H9 (cell line): ENCODE measurements around the gene CEMIP2. TPM values are rescaled to one million over a fixed set of nuclear protein-coding genes. Genes with fewer than 3 reads are reported as not detected.

Experiments
- DNase-seq: peaks from one replicate; pipeline ENCODE4 v3.0.0-alpha.2; 2017
- H2AFZ ChIP-seq: one replicate; pipeline ENCODE4 v1.6.1; 2013; ENCODE audit warnings: mild to moderate bottlenecking, low read length, control low read depth, moderate library complexity
- H2AK5ac ChIP-seq: 2 replicates; pipeline ENCODE4 v1.6.1; 2013; ENCODE audit warnings: low read length, control low read depth, mixed read lengths; ENCODE audit not compliant: insufficient read length
- H2BK120ac ChIP-seq: one replicate; pipeline ENCODE4 v1.6.1; 2013; ENCODE audit warnings: low read depth, mild to moderate bottlenecking, low read length, control low read depth, inconsistent platforms; ENCODE audit not compliant: poor library complexity, severe bottlenecking
- H2BK12ac ChIP-seq: 2 replicates; pipeline ENCODE4 v1.6.1; 2013; ENCODE audit warnings: low read length, control low read depth, mixed read lengths, low read depth; ENCODE audit not compliant: insufficient read length
- H2BK15ac ChIP-seq: 2 replicates; pipeline ENCODE4 v1.6.1; 2013; ENCODE audit warnings: low read depth, low read length, control low read depth
- H2BK20ac ChIP-seq: one replicate; pipeline ENCODE4 v1.6.1; 2013; ENCODE audit warnings: low read depth, mild to moderate bottlenecking, low read length, control low read depth, inconsistent platforms; ENCODE audit not compliant: poor library complexity, severe bottlenecking
- H2BK5ac ChIP-seq: 2 replicates; pipeline ENCODE4 v1.6.1; 2013; ENCODE audit warnings: low read length, control low read depth, mixed read lengths; ENCODE audit not compliant: insufficient read length
- H3K14ac ChIP-seq: 2 replicates; pipeline ENCODE4 v1.6.1; 2013; ENCODE audit warnings: low read length, control low read depth; ENCODE audit not compliant: insufficient read depth
- H3K18ac ChIP-seq: 2 replicates; pipeline ENCODE4 v1.6.1; 2013; ENCODE audit warnings: low read depth, mild to moderate bottlenecking, mixed read lengths, low read length, control low read depth; ENCODE audit not compliant: insufficient read length
- H3K23ac ChIP-seq: 2 replicates; pipeline ENCODE4 v1.6.1; 2013; ENCODE audit warnings: low read length, control low read depth, mixed read lengths, low read depth; ENCODE audit not compliant: insufficient read length
- H3K23me2 ChIP-seq: 2 replicates; pipeline ENCODE4 v1.6.1; 2013; ENCODE audit warnings: low read depth, mild to moderate bottlenecking, mixed read lengths, low read length, control low read depth; ENCODE audit not compliant: insufficient read length, poor library complexity, severe bottlenecking
- H3K27ac ChIP-seq: 2 replicates; pipeline ENCODE4 v1.5.1; 2013; ENCODE audit warnings: low read length, control low read depth, mixed read lengths, low read depth; ENCODE audit not compliant: insufficient read length
- H3K27me3 ChIP-seq: 2 replicates; pipeline ENCODE4 v1.6.1; 2013; ENCODE audit warnings: low read length, control low read depth, inconsistent platforms; ENCODE audit not compliant: insufficient read depth
- H3K4ac ChIP-seq: 2 replicates; pipeline ENCODE4 v1.6.1; 2013; ENCODE audit warnings: low read depth, mild to moderate bottlenecking, control low read depth, inconsistent platforms, low read length, moderate library complexity
- H3K4me1 ChIP-seq: 2 replicates; pipeline ENCODE4 v1.6.1; 2013; ENCODE audit warnings: low read length, control low read depth, inconsistent platforms; ENCODE audit not compliant: insufficient read depth
- H3K4me2 ChIP-seq: 2 replicates; pipeline ENCODE4 v1.6.1; 2013; ENCODE audit warnings: low read length, control low read depth, mixed read lengths; ENCODE audit not compliant: insufficient read length, insufficient read depth
- H3K56ac ChIP-seq: 2 replicates; pipeline ENCODE4 v1.6.1; 2013; ENCODE audit warnings: low read depth, mild to moderate bottlenecking, mixed read lengths, low read length, control low read depth; ENCODE audit not compliant: insufficient read length
- H3K79me1 ChIP-seq: 2 replicates; pipeline ENCODE4 v1.6.1; 2013; ENCODE audit warnings: low read depth, mild to moderate bottlenecking, moderate library complexity, low read length, control low read depth, inconsistent platforms; ENCODE audit not compliant: insufficient read depth, poor library complexity, severe bottlenecking
- H3K79me2 ChIP-seq: 2 replicates; pipeline ENCODE4 v1.6.1; 2013; ENCODE audit warnings: low read length, control low read depth, inconsistent platforms; ENCODE audit not compliant: insufficient read depth
- H3K9ac ChIP-seq: 2 replicates; pipeline ENCODE4 v1.6.1; 2013; ENCODE audit warnings: low read length, control low read depth, mixed read lengths; ENCODE audit not compliant: insufficient read length; ENCODE audit errors: extremely low read depth
- H3K9me3 ChIP-seq: one replicate; pipeline ENCODE4 v1.6.1; 2013; ENCODE audit warnings: low read depth, low read length, inconsistent platforms; ENCODE audit not compliant: control insufficient read depth
- H3T11ph ChIP-seq: one replicate; pipeline ENCODE4 v1.6.1; 2013; ENCODE audit warnings: mild to moderate bottlenecking, low read length, control low read depth, inconsistent platforms
- H4K20me1 ChIP-seq: one replicate; pipeline ENCODE4 v1.6.1; 2013; ENCODE audit not compliant: control insufficient read depth, insufficient read length, insufficient read depth
- H4K5ac ChIP-seq: 2 replicates; pipeline ENCODE4 v1.6.1; 2013; ENCODE audit warnings: low read depth, mild to moderate bottlenecking, mixed read lengths, low read length, control low read depth; ENCODE audit not compliant: insufficient read length
- H4K8ac ChIP-seq: replicated peaks from 2 replicates; pipeline ENCODE4 v1.6.1; 2013; ENCODE audit warnings: low read length, control low read depth, mixed read lengths, low read depth; ENCODE audit not compliant: insufficient read length
- H4K91ac ChIP-seq: 2 replicates; pipeline ENCODE4 v1.6.1; 2013; ENCODE audit warnings: low read depth, mild to moderate bottlenecking, moderate library complexity, mixed read lengths, low read length, control low read depth; ENCODE audit not compliant: insufficient read length
- H3K27ac Mint-ChIP-seq, 3 experiments: 2 replicates in 2 of 3; 3 replicates in 1 of 3; pipeline ENCODE4 v1.8.0; 2020 to 2021; ENCODE audit warnings: mixed read lengths in 3 of 3, mild to moderate bottlenecking in 1 of 3, moderate library complexity in 1 of 3
- H3K27me3 Mint-ChIP-seq: 2 replicates; pipeline ENCODE4 v1.8.0; 2021; ENCODE audit warnings: low read depth, mild to moderate bottlenecking, moderate library complexity, mixed read lengths
- H3K36me3 Mint-ChIP-seq, 3 experiments: 2 replicates in 2 of 3; 3 replicates in 1 of 3; pipeline ENCODE4 v1.8.0; 2020 to 2021; ENCODE audit warnings: low read depth in 3 of 3, mixed read lengths in 3 of 3; ENCODE audit not compliant: insufficient read depth in 1 of 3
- H3K4me1 Mint-ChIP-seq, 2 experiments: 2 replicates each; pipeline ENCODE4 v1.8.0; 2020; ENCODE audit warnings: mixed read lengths in 2 of 2
- H3K4me3 Mint-ChIP-seq, 2 experiments: 2 replicates in 1 of 2; 3 replicates in 1 of 2; pipeline ENCODE4 v1.8.0; 2020 to 2021; ENCODE audit warnings: mild to moderate bottlenecking in 2 of 2, mixed read lengths in 2 of 2, moderate library complexity in 1 of 2
- H3K9me3 Mint-ChIP-seq, 2 experiments: 2 replicates in 1 of 2; 3 replicates in 1 of 2; pipeline ENCODE4 v1.8.0; 2020; ENCODE audit warnings: mild to moderate bottlenecking in 2 of 2, mixed read lengths in 2 of 2, moderate library complexity in 1 of 2
- WGBS: extraction: QIAGEN DNeasy Blood & Tissue Kit; methylation state at CpG from one replicate; pipeline ENCODE4 v1.1.7; 2013; ENCODE audit warnings: missing lambda C conversion rate, low lambda C conversion rate, mixed read lengths; ENCODE audit not compliant: insufficient read length; ENCODE audit errors: extremely low coverage; 5-methylcytosine and 5-hydroxymethylcytosine counted together
- total RNA-seq: library from RNA; stranded (reverse); gene quantifications from 2 replicates; pipeline ENCODE4 v1.2.1, GENCODE V29; 2021
- TF ChIP-seq, protein P1 (sequence below): fragments of 200-600 bp; sonication (generic); conservative IDR thresholded peaks from 3 replicates; pipeline ENCODE4 v1.8.0; 2021; ENCODE audit warnings: antibody characterized with exemption, mild to moderate bottlenecking

The CEMIP2 gene
- total RNA-seq, 1 experiment from 2014 or later, result 77.2 TPM

- Histone ChIP-seq H3K79me1 (no peaks in the 10 kb centered on the region), H4K5ac (no peak overlapping the region), H3K27ac (no peak overlapping the region), H3K18ac (no peak overlapping the region), H2BK12ac (no peak overlapping the region), H2BK5ac (no peak overlapping the region), H2AFZ (no peak overlapping the region), H3K4ac (no peak overlapping the region), H3K79me2 (no peaks in the 10 kb centered on the region), H2BK15ac (no peak overlapping the region), H3K23ac (no peak overlapping the region), H3K14ac (no peak overlapping the region), H3K27me3 (no peaks in the 10 kb centered on the region), H3T11ph (no peak overlapping the region), H4K20me1 (no peaks in the 10 kb centered on the region), H4K91ac (no peak overlapping the region), H3K56ac (no peak overlapping the region), H3K9ac (no peak overlapping the region), H3K9me3 (no peaks in the 10 kb centered on the region), H2BK120ac (no peak overlapping the region), H3K4me1 (no peaks in the 10 kb centered on the region), H3K4me2 (no peak overlapping the region), H2AK5ac (no peak overlapping the region), H3K23me2 (no peaks in the 10 kb centered on the region), H4K8ac (no peak overlapping the region), H2BK20ac (no peak overlapping the region)
- no peak overlapping the region for H3K4me3 Mint-ChIP-seq
- TF ChIP-seq, protein P1, sequence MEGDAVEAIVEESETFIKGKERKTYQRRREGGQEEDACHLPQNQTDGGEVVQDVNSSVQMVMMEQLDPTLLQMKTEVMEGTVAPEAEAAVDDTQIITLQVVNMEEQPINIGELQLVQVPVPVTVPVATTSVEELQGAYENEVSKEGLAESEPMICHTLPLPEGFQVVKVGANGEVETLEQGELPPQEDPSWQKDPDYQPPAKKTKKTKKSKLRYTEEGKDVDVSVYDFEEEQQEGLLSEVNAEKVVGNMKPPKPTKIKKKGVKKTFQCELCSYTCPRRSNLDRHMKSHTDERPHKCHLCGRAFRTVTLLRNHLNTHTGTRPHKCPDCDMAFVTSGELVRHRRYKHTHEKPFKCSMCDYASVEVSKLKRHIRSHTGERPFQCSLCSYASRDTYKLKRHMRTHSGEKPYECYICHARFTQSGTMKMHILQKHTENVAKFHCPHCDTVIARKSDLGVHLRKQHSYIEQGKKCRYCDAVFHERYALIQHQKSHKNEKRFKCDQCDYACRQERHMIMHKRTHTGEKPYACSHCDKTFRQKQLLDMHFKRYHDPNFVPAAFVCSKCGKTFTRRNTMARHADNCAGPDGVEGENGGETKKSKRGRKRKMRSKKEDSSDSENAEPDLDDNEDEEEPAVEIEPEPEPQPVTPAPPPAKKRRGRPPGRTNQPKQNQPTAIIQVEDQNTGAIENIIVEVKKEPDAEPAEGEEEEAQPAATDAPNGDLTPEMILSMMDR, result no peak
- DNase-seq, result no peak
- H3K9me3 Mint-ChIP-seq, result no peaks in the 10 kb centered on the region
- WGBS, result no CpG with 5 or more reads among the region's 4 CpGs
- no peak overlapping the region for H3K27ac Mint-ChIP-seq
- H3K27me3 Mint-ChIP-seq, result no peaks in the 10 kb centered on the region
- 0 out of 4 replicates have a peak, but pooled peaks cover 4% of the 10 kb centered on the region in 2 experiments for H3K4me1 Mint-ChIP-seq
- no peaks in the 10 kb centered on the region; a peak in 1 of 7 replicates for H3K36me3 Mint-ChIP-seq
These were observed 23.6 kb upstream of the CEMIP2 start for GRCh38 chr9:71791875-71792274.
